Psoas muscle (tissue), 8 donors: ENCODE data around the gene OXTR. TPM values are rescaled to one million over a fixed set of nuclear protein-coding genes. Genes with fewer than 3 reads are reported as not detected.

Experiments
- ATAC-seq, 4 donors: fragments of 200-7000 bp; cut with Tn5 transposase; one replicate each; pipeline ENCODE4 v1.9.1; 2020; ENCODE audit warnings: moderate library complexity in 3 of 4, mild to moderate bottlenecking in 2 of 4
- DNase-seq, 2 donors: peaks; one replicate each; pipeline ENCODE4 v3.0.0-alpha.2; 2020
- H3K27ac ChIP-seq: fragments of 200-600 bp; one replicate; pipeline ENCODE4 v1.8.0; 2022
- H3K27me3 ChIP-seq, 3 donors: fragments of 200-600 bp in 1 of 3; one replicate each; pipeline versions ENCODE4 v1.6.1 to v1.8.0; 2013 to 2022; ENCODE audit warnings: low read length in 2 of 3, mild to moderate bottlenecking in 2 of 3, moderate library complexity in 1 of 3; ENCODE audit not compliant: insufficient read depth in 3 of 3
- H3K36me3 ChIP-seq, 2 donors: fragments of 200-600 bp in 1 of 2; one replicate each; pipeline versions ENCODE4 v1.6.1 to v1.8.0; 2013 to 2022; ENCODE audit warnings: low read depth in 1 of 2, mild to moderate bottlenecking in 1 of 2, moderate library complexity in 1 of 2; ENCODE audit not compliant: insufficient read depth in 1 of 2
- H3K4me1 ChIP-seq: fragments of 200-600 bp; one replicate; pipeline ENCODE4 v1.8.0; 2022
- H3K4me3 ChIP-seq: fragments of 200-600 bp; one replicate; pipeline ENCODE4 v1.8.0; 2022; ENCODE audit warnings: mild to moderate bottlenecking
- H3K9me3 ChIP-seq: fragments of 200-600 bp; one replicate; pipeline ENCODE4 v1.8.0; 2022
- CTCF ChIP-seq: fragments of 200-600 bp; IDR thresholded peaks from one replicate; pipeline ENCODE4 v1.8.0; 2022; ENCODE audit warnings: antibody characterized with exemption
- WGBS, 3 donors: extraction: QIAGEN DNeasy Blood & Tissue Kit; methylation state at CpG; one replicate each; pipeline versions ENCODE4 v1.1.6 to v1.1.7; 2013; 5-methylcytosine and 5-hydroxymethylcytosine counted together
- intact Hi-C, 2 donors: fragments of 100-400 bp; cut with DNase I; formaldehyde crosslinking; loops; one replicate each; pipeline versions ENCODE4 v1.11.0 to v1.14.2; 2022
- polyA plus RNA-seq, 3 donors: library from polyadenylated mRNA; stranded (reverse); fragments of 200-250 nt; gene quantifications; one replicate each; pipeline ENCODE4 v1.2.3, GENCODE V29; 2013
- total RNA-seq, 4 donors: library from RNA; stranded (reverse); fragmentation: NEBNext Ultra II Directional in 2 of 4; extraction: Animal tissue kit (Norgen Biotek cat#: 25700) in 2 of 4; gene quantifications; one replicate each; pipeline versions ENCODE4 v1.2.1 to v1.2.4, GENCODE V29; 2021 to 2023
- donor health status: healthy with polysubstance abuse.
- donor health status: DM: no; HTN: no; CAD: no; lungs with moderate emphysema.
- donor health status: Bipolar disorder and iron deficiency.
- donor health status: healthy.
- donor health status: DM: yes; HTN: yes; CAD: no.
- donor health status: DM: no; HTN: no; CAD: no.
- donor health status: DM: no; HTN: no; CAD: no.
- donor health status: DM: yes; HTN: yes; CAD: no.

OXTR gene
- total and polyA plus RNA-seq, 7 donors, result 0.09 to 0.38 (median 0.12) TPM; not detected in 2

- 30 to 46% (median 34%) methylated on average over 24 of the region's 24 CpGs for WGBS, 3 donors
- peak overlapping the region; percentile 8 for H3K4me3 ChIP-seq
- intact Hi-C loops, result no loop called here
- peak overlapping the region; percentile 66 for H3K27ac ChIP-seq
- no peaks in the 10 kb centered on the region for H3K9me3 ChIP-seq
- H3K27me3 ChIP-seq, result no peaks in the 10 kb centered on the region
- H3K36me3 ChIP-seq, result no peaks in the 10 kb centered on the region
- peak; percentile 67 to 89 for DNase-seq
- peaks cover 30% of the 10 kb centered on the region for H3K4me1 ChIP-seq
- peak; percentile 90 to 97 (median 94) for ATAC-seq
- no peak for TF ChIP-seq CTCF
These were observed 11.6 kb downstream of the OXTR start for GRCh38 chr3:8757551-8758518.

- Histone ChIP-seq H3K9me3 (no peaks in the 10 kb centered on the region), H3K4me1 (peaks cover 30% of the 10 kb centered on the region), H3K27ac (no peak overlapping the region), H3K27me3 (no peaks in the 10 kb centered on the region), H3K36me3 (peaks cover 0 to 4% of the 10 kb centered on the region in 2 donors), H3K4me3 (no peak overlapping the region)
- no peak for TF ChIP-seq CTCF
- WGBS, 3 donors, result 67 to 82% (median 67%) methylated on average over 7 of the region's 7 CpGs
- intact Hi-C loops, result no loop called here
- DNase-seq (no peak), ATAC-seq (peak in 2 of 4 donors; percentile 8 to 16)
These were observed 12.7 kb downstream of the OXTR start for GRCh38 chr3:8756671-8757070.

GRCh38 chr3:8755564-8756237 is 13.7 kb downstream of the OXTR start:
- Histone ChIP-seq H3K9me3 (no peaks in the 10 kb centered on the region), H3K4me1 (peaks cover 29% of the 10 kb centered on the region), H3K27me3 (no peaks in the 10 kb centered on the region), H3K27ac (no peak overlapping the region), H3K4me3 (no peak overlapping the region), H3K36me3 (peaks cover 0 to 4% of the 10 kb centered on the region in 2 donors)
- 75 to 87% (median 79%) methylated on average over 6 of the region's 6 CpGs for WGBS, 3 donors
- intact Hi-C loops, result no loop called here
- ATAC-seq (no peak), DNase-seq (no peak)
- no peak for TF ChIP-seq CTCF

GRCh38 chr3:8755097-8755496 is 14.3 kb downstream of the OXTR start:
- H3K27me3 ChIP-seq, result no peaks in the 10 kb centered on the region
- TF ChIP-seq CTCF, result no peak
- intact Hi-C loops, result no loop called here
- H3K4me3 ChIP-seq, result no peak overlapping the region
- no peak overlapping the region for H3K27ac ChIP-seq
- no peak for ATAC-seq
- no peaks in the 10 kb centered on the region for H3K9me3 ChIP-seq
- 62 to 67% (median 62%) methylated on average over 3 of the region's 3 CpGs for WGBS, 3 donors
- H3K36me3 ChIP-seq, result peaks cover 0 to 4% of the 10 kb centered on the region in 2 donors
- DNase-seq, result no peak
- peaks cover 23% of the 10 kb centered on the region for H3K4me1 ChIP-seq
